GM23338 (cell line): ENCODE measurements around the gene CALR3. TPM values are rescaled to one million over a fixed set of nuclear protein-coding genes. Genes with fewer than 3 reads are reported as not detected.

ENCODE experiments used
- ATAC-seq: fragments of 200-7000 bp; cut with Tn5 transposase; 3 replicates; pipeline ENCODE4 v1.9.1; 2020
- DNase-seq: peaks from one replicate; pipeline ENCODE4 v3.0.0-alpha.2; 2015; ENCODE audit warnings: low spot score
- H2AFZ ChIP-seq: fragments of 200-600 bp; sonication (generic); 2 replicates; pipeline ENCODE4 v1.8.0; 2016; ENCODE audit warnings: antibody characterized with exemption, mild to moderate bottlenecking, moderate library complexity
- H3F3A ChIP-seq: fragments of 200-600 bp; sonication (generic); replicated peaks from 2 replicates; pipeline ENCODE4 v1.8.0; 2017; ENCODE audit warnings: antibody characterized with exemption, mixed run types, low read depth
- H3K27ac ChIP-seq: fragments of 200-600 bp; sonication (generic); 2 replicates; pipeline ENCODE4 v1.6.1; 2016; ENCODE audit warnings: low read depth
- H3K27me3 ChIP-seq: fragments of 200-600 bp; sonication (generic); 2 replicates; pipeline ENCODE4 v1.8.0; 2016; ENCODE audit warnings: mild to moderate bottlenecking, mixed run types, moderate library complexity; ENCODE audit not compliant: insufficient read depth
- H3K36me3 ChIP-seq: fragments of 200-600 bp; sonication (generic); 2 replicates; pipeline ENCODE4 v1.8.0; 2016; ENCODE audit warnings: mild to moderate bottlenecking; ENCODE audit not compliant: insufficient read depth
- H3K4me1 ChIP-seq: fragments of 200-600 bp; sonication (generic); 2 replicates; pipeline ENCODE4 v1.8.0; 2016; ENCODE audit warnings: mild to moderate bottlenecking, moderate library complexity; ENCODE audit not compliant: insufficient read depth
- H3K4me2 ChIP-seq: fragments of 200-600 bp; sonication (generic); 2 replicates; pipeline ENCODE4 v1.7.1; 2017; ENCODE audit warnings: mixed run types
- H3K4me3 ChIP-seq: fragments of 200-600 bp; sonication (generic); 2 replicates; pipeline ENCODE4 v1.6.1; 2016; ENCODE audit warnings: mixed run types
- H3K79me2 ChIP-seq: fragments of 200-600 bp; sonication (generic); replicated peaks from 2 replicates; pipeline ENCODE4 v1.8.0; 2017; ENCODE audit warnings: mild to moderate bottlenecking; ENCODE audit not compliant: insufficient read depth
- H3K9me2 ChIP-seq: fragments of 200-600 bp; sonication (generic); 2 replicates; pipeline ENCODE4 v1.8.0; 2017; ENCODE audit not compliant: insufficient read depth
- H4K20me1 ChIP-seq: fragments of 200-600 bp; sonication (generic); replicated peaks from 2 replicates; pipeline ENCODE4 v1.8.0; 2017; ENCODE audit warnings: mild to moderate bottlenecking; ENCODE audit not compliant: insufficient read depth
- H3K27ac Mint-ChIP-seq: 2 replicates; pipeline ENCODE4 v1.8.0; 2020; ENCODE audit warnings: inconsistent platforms, mild to moderate bottlenecking, moderate library complexity, mixed read lengths
- H3K27me3 Mint-ChIP-seq: 3 replicates; pipeline ENCODE4 v1.8.0; 2022; ENCODE audit warnings: low read depth, mild to moderate bottlenecking, moderate library complexity, mixed read lengths, inconsistent platforms; ENCODE audit not compliant: insufficient read depth, poor library complexity
- H3K36me3 Mint-ChIP-seq: 3 replicates; pipeline ENCODE4 v1.8.0; 2021; ENCODE audit warnings: low read depth, mild to moderate bottlenecking, inconsistent platforms, moderate library complexity, mixed read lengths
- H3K4me1 Mint-ChIP-seq: 3 replicates; pipeline ENCODE4 v1.8.0; 2020; ENCODE audit warnings: mild to moderate bottlenecking, inconsistent platforms, mixed read lengths
- H3K4me3 Mint-ChIP-seq: 3 replicates; pipeline ENCODE4 v1.8.0; 2021; ENCODE audit warnings: moderate library complexity, mild to moderate bottlenecking, inconsistent platforms, mixed read lengths
- H3K9me3 Mint-ChIP-seq: 3 replicates; pipeline ENCODE4 v1.8.0; 2020; ENCODE audit warnings: moderate library complexity, mild to moderate bottlenecking, inconsistent platforms, mixed read lengths
- CREB1 ChIP-seq: fragments of 250-450 bp; sonication (Bioruptor Pico); IDR thresholded peaks from 2 replicates; pipeline ENCODE4 v1.5.0; 2020; ENCODE audit warnings: low read depth, mild to moderate bottlenecking, moderate library complexity
- EZH2 ChIP-seq: fragments of 200-600 bp; sonication (generic); IDR thresholded peaks from one replicate; pipeline ENCODE4 v1.8.0; 2017; ENCODE audit warnings: antibody characterized with exemption, mild to moderate bottlenecking, low read depth; ENCODE audit not compliant: unreplicated experiment
- EZH2phosphoT487 ChIP-seq: fragments of 200-600 bp; sonication (generic); IDR thresholded peaks from one replicate; pipeline ENCODE4 v1.8.1; 2018; ENCODE audit warnings: antibody characterized with exemption; ENCODE audit not compliant: unreplicated experiment
- JUNB ChIP-seq: IDR thresholded peaks from one replicate; pipeline ENCODE4 v1.6.1; 2016; ENCODE audit warnings: antibody characterized with exemption; ENCODE audit not compliant: unreplicated experiment
- NANOG ChIP-seq: IDR thresholded peaks from 2 replicates; pipeline ENCODE4 v1.6.1; 2016; ENCODE audit warnings: antibody characterized with exemption, borderline replicate concordance
- POLR2AphosphoS5 ChIP-seq: IDR thresholded peaks from 2 replicates; pipeline ENCODE4 v1.6.1; 2016; ENCODE audit warnings: antibody characterized with exemption, low read depth
- ZNF114 ChIP-seq: fragments of 250-450 bp; sonication (Bioruptor Pico); IDR thresholded peaks from 2 replicates; pipeline ENCODE4 v1.5.0; 2020; ENCODE audit warnings: mild to moderate bottlenecking, moderate library complexity
- ZNF331 ChIP-seq: fragments of 250-450 bp; sonication (Bioruptor Pico); IDR thresholded peaks from 2 replicates; pipeline ENCODE4 v1.5.0; 2020; ENCODE audit warnings: low read depth, mild to moderate bottlenecking, moderate library complexity
- polyA plus RNA-seq: library from polyadenylated mRNA; unstranded; fragments of >200 nt; fragmentation: Nextera tagmentation; extraction: Ambion mirVana; gene quantifications from 2 replicates; pipeline ENCODE4 v1.2.1, GENCODE V29; 2016
- total RNA-seq: library from RNA; depleted of rRNA; stranded (reverse); fragments of >200 nt; shearing (Covaris generic); gene quantifications from 2 replicates; pipeline ENCODE4 v1.2.3, GENCODE V29; 2014
- TF ChIP-seq, protein P1 (sequence below), 2 experiments: fragments of 200-600 bp in 1 of 2; sonication (generic) in 1 of 2; conservative IDR thresholded peaks; 2 replicates each; pipeline versions ENCODE4 v1.5.1 to v1.6.1; 2016 to 2017; ENCODE audit warnings: antibody characterized with exemption in 2 of 2, low read depth in 2 of 2, mild to moderate bottlenecking in 2 of 2, moderate library complexity in 1 of 2
- TF ChIP-seq, protein P2 (sequence below): IDR thresholded peaks from 2 replicates; pipeline ENCODE4 v1.6.1; 2016; ENCODE audit warnings: antibody characterized with exemption
- TF ChIP-seq, protein P3 (sequence below): fragments of 250-450 bp; sonication (Bioruptor Pico); IDR thresholded peaks from 2 replicates; pipeline ENCODE4 v1.5.0; 2020; ENCODE audit warnings: mild to moderate bottlenecking, moderate library complexity

Gene CALR3
- total and polyA plus RNA-seq, 2 experiments from 2014 or later = 0.42 to 0.66 TPM

DNA sequence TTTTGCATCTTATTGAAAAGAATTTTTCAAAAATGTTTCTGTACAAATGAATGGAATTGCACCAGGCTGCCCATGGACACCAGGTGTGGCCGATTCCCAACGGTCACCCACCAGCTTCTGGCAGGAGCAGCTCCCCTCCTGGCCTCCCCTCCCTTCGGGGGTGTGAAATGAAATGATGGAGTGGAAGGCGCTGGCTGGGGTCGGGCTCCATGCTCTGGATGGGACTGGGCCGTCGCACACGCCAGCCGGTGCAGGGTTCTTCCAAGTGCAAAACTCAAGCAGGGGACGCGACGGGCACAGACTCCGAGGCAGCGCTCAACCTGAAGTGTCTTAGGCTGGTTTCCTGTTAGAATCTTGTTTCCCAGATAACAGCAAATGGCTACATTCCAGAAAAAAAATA is 22.1 kb upstream of the CALR3 start (continued):
- TF ChIP-seq ZNF114 (CRISPR knock-in tag) = no peak
- TF ChIP-seq, protein P1, sequence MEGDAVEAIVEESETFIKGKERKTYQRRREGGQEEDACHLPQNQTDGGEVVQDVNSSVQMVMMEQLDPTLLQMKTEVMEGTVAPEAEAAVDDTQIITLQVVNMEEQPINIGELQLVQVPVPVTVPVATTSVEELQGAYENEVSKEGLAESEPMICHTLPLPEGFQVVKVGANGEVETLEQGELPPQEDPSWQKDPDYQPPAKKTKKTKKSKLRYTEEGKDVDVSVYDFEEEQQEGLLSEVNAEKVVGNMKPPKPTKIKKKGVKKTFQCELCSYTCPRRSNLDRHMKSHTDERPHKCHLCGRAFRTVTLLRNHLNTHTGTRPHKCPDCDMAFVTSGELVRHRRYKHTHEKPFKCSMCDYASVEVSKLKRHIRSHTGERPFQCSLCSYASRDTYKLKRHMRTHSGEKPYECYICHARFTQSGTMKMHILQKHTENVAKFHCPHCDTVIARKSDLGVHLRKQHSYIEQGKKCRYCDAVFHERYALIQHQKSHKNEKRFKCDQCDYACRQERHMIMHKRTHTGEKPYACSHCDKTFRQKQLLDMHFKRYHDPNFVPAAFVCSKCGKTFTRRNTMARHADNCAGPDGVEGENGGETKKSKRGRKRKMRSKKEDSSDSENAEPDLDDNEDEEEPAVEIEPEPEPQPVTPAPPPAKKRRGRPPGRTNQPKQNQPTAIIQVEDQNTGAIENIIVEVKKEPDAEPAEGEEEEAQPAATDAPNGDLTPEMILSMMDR (conservative IDR thresholded peaks at IDR 0.05; ENCODE audit: low read depth in 2 of 2) = no peak
- TF ChIP-seq, protein P2, sequence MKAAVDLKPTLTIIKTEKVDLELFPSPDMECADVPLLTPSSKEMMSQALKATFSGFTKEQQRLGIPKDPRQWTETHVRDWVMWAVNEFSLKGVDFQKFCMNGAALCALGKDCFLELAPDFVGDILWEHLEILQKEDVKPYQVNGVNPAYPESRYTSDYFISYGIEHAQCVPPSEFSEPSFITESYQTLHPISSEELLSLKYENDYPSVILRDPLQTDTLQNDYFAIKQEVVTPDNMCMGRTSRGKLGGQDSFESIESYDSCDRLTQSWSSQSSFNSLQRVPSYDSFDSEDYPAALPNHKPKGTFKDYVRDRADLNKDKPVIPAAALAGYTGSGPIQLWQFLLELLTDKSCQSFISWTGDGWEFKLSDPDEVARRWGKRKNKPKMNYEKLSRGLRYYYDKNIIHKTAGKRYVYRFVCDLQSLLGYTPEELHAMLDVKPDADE = no peak
- TF ChIP-seq ZNF331 (CRISPR knock-in tag) = no peak

DNA sequence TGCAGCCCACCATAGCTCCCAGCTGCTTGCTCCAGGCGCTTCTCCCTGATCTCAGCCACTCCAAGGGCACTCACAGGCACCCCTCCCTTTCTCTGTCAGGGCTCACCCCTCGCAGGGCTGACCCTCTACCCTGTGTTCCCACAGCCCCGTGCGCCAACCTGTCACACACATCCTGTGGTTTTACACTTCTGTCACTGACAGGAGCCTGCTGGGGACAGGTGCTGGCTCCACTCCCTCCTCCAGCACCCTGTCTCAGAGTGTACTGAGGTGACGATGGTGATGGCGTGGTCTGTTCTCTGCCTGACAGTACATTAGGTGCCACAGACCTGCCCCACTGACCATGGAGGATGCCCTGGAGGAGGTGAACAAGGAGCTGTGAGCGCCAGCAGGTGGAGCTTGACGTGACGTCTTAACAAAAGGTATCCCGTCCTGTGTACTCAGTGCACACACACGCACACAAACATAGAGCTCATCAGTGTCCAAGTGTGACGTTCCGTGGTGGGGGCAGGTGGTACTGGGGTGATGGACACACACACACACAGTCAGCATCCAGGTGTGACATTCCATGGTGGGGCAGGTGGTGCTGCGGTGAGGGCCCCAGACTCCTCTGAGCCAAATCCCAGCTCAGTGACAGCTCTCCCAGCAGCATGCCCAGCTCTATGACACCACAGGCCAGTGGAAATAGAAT is 21.1 kb upstream of the CALR3 start:
- Mint-ChIP-seq H3K36me3 (peaks cover 53% of the 10 kb centered on the region), H3K4me3 (no peak overlapping the region), H3K4me1 (no peaks in the 10 kb centered on the region), H3K27ac (no peak overlapping the region), H3K27me3 (peaks cover 11% of the 10 kb centered on the region), H3K9me3 (no peaks in the 10 kb centered on the region; the same call in 2 of the 3 replicates)
- no peak overlapping the region for H3K27ac ChIP-seq
- no peak overlapping the region for H3K4me3 ChIP-seq
- H3K79me2 ChIP-seq = no peaks in the 10 kb centered on the region
- peaks cover 20% of the 10 kb centered on the region for H3F3A ChIP-seq
- no peaks in the 10 kb centered on the region for H3K4me1 ChIP-seq
- peaks cover 12% of the 10 kb centered on the region for H4K20me1 ChIP-seq
- no peaks in the 10 kb centered on the region for H3K9me2 ChIP-seq
- H3K4me2 ChIP-seq = no peak overlapping the region
- H2AFZ ChIP-seq = no peak overlapping the region
- no peaks in the 10 kb centered on the region for H3K27me3 ChIP-seq
- ATAC-seq (no peak), DNase-seq (no peak)
- H3K36me3 ChIP-seq = peaks cover 16% of the 10 kb centered on the region
- TF ChIP-seq, protein P1 (conservative IDR thresholded peaks at IDR 0.05; ENCODE audit: low read depth in 2 of 2) = no peak
- TF ChIP-seq EZH2phosphoT487 = no peak
- no peak for TF ChIP-seq JUNB
- no peak for TF ChIP-seq ZNF331 (CRISPR knock-in tag)
- no peak for TF ChIP-seq ZNF114 (CRISPR knock-in tag)
- TF ChIP-seq POLR2AphosphoS5 = no peak
- no peak for TF ChIP-seq EZH2
- no peak for TF ChIP-seq NANOG
- TF ChIP-seq, protein P3, sequence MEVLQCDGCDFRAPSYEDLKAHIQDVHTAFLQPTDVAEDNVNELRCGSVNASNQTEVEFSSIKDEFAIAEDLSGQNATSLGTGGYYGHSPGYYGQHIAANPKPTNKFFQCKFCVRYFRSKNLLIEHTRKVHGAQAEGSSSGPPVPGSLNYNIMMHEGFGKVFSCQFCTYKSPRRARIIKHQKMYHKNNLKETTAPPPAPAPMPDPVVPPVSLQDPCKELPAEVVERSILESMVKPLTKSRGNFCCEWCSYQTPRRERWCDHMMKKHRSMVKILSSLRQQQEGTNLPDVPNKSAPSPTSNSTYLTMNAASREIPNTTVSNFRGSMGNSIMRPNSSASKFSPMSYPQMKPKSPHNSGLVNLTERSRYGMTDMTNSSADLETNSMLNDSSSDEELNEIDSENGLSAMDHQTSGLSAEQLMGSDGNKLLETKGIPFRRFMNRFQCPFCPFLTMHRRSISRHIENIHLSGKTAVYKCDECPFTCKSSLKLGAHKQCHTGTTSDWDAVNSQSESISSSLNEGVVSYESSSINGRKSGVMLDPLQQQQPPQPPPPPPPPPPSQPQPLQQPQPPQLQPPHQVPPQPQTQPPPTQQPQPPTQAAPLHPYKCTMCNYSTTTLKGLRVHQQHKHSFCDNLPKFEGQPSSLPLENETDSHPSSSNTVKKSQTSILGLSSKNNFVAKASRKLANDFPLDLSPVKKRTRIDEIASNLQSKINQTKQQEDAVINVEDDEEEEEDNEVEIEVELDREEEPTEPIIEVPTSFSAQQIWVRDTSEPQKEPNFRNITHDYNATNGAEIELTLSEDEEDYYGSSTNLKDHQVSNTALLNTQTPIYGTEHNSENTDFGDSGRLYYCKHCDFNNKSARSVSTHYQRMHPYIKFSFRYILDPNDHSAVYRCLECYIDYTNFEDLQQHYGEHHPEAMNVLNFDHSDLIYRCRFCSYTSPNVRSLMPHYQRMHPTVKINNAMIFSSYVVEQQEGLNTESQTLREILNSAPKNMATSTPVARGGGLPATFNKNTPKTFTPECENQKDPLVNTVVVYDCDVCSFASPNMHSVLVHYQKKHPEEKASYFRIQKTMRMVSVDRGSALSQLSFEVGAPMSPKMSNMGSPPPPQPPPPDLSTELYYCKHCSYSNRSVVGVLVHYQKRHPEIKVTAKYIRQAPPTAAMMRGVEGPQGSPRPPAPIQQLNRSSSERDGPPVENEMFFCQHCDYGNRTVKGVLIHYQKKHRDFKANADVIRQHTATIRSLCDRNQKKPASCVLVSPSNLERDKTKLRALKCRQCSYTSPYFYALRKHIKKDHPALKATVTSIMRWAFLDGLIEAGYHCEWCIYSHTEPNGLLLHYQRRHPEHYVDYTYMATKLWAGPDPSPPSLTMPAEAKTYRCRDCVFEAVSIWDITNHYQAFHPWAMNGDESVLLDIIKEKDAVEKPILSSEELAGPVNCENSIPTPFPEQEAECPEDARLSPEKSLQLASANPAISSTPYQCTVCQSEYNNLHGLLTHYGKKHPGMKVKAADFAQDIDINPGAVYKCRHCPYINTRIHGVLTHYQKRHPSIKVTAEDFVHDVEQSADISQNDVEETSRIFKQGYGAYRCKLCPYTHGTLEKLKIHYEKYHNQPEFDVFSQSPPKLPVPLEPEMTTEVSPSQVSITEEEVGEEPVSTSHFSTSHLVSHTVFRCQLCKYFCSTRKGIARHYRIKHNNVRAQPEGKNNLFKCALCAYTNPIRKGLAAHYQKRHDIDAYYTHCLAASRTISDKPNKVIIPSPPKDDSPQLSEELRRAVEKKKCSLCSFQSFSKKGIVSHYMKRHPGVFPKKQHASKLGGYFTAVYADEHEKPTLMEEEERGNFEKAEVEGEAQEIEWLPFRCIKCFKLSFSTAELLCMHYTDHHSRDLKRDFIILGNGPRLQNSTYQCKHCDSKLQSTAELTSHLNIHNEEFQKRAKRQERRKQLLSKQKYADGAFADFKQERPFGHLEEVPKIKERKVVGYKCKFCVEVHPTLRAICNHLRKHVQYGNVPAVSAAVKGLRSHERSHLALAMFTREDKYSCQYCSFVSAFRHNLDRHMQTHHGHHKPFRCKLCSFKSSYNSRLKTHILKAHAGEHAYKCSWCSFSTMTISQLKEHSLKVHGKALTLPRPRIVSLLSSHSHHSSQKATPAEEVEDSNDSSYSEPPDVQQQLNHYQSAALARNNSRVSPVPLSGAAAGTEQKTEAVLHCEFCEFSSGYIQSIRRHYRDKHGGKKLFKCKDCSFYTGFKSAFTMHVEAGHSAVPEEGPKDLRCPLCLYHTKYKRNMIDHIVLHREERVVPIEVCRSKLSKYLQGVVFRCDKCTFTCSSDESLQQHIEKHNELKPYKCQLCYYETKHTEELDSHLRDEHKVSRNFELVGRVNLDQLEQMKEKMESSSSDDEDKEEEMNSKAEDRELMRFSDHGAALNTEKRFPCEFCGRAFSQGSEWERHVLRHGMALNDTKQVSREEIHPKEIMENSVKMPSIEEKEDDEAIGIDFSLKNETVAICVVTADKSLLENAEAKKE (CRISPR knock-in tag) = no peak
- TF ChIP-seq, protein P2 = no peak
- no peak for TF ChIP-seq CREB1 (CRISPR knock-in tag)
